ES-I3 (cell line): Measurements from ENCODE around the gene DRD4.

Experiments
- H3K36me3 ChIP-seq: 2 replicates; pipeline ENCODE4 v1.6.1; 2013; ENCODE audit warnings: mild to moderate bottlenecking, low read length, control low read depth, moderate library complexity; ENCODE audit not compliant: insufficient read depth
- H3K4me1 ChIP-seq: 2 replicates; pipeline ENCODE4 v1.6.1; 2013; ENCODE audit warnings: mild to moderate bottlenecking, control low read depth, low read length; ENCODE audit not compliant: insufficient read depth
- H3K9ac ChIP-seq: 2 replicates; pipeline ENCODE4 v1.6.1; 2013; ENCODE audit warnings: low read depth, mild to moderate bottlenecking, low read length, moderate library complexity
- H3K9me3 ChIP-seq: 2 replicates; pipeline ENCODE4 v1.6.1; 2013; ENCODE audit warnings: mild to moderate bottlenecking, low read length, moderate library complexity; ENCODE audit not compliant: control insufficient read depth, insufficient read depth

Gene DRD4

GRCh38 chr11:656866-657265 lies 19.8 kb downstream of the DRD4 start:
- H3K9me3 ChIP-seq: no peaks in the 10 kb centered on the region
- no peaks in the 10 kb centered on the region for H3K36me3 ChIP-seq
- H3K4me1 ChIP-seq: no peaks in the 10 kb centered on the region
- no peak overlapping the region for H3K9ac ChIP-seq

- H3K36me3 ChIP-seq: no peaks in the 10 kb centered on the region
Observed at GRCh38 chr11:657691-658126, 20.6 kb downstream of the DRD4 start.

GRCh38 chr11:659532-660085 lies 22.5 kb downstream of the DRD4 start:
- Histone ChIP-seq H3K36me3 (no peaks in the 10 kb centered on the region), H3K9me3 (no peaks in the 10 kb centered on the region), H3K4me1 (no peaks in the 10 kb centered on the region), H3K9ac (no peak overlapping the region)

More at GRCh38 chr11:657691-658126, 20.6 kb downstream of the DRD4 start:
- H3K9ac ChIP-seq: no peak overlapping the region
- H3K9me3 ChIP-seq: no peaks in the 10 kb centered on the region
- H3K4me1 ChIP-seq: no peaks in the 10 kb centered on the region

- no peaks in the 10 kb centered on the region for H3K36me3 ChIP-seq
- H3K9ac ChIP-seq: no peak overlapping the region
- H3K9me3 ChIP-seq: no peaks in the 10 kb centered on the region
- H3K4me1 ChIP-seq: no peaks in the 10 kb centered on the region
Observed at GRCh38 chr11:660281-660680, 23.2 kb downstream of the DRD4 start.

- Histone ChIP-seq H3K9ac (no peak overlapping the region), H3K9me3 (no peaks in the 10 kb centered on the region), H3K4me1 (no peaks in the 10 kb centered on the region), H3K36me3 (no peaks in the 10 kb centered on the region)
Observed at GRCh38 chr11:660681-661444, 23.8 kb downstream of the DRD4 start.

- no peaks in the 10 kb centered on the region for H3K9me3 ChIP-seq
- H3K36me3 ChIP-seq: no peaks in the 10 kb centered on the region
- no peaks in the 10 kb centered on the region for H3K4me1 ChIP-seq
- H3K9ac ChIP-seq: no peak overlapping the region
Observed at GRCh38 chr11:662689-663274, 25.7 kb downstream of the DRD4 start.

- H3K9ac ChIP-seq: no peak overlapping the region
- no peaks in the 10 kb centered on the region for H3K4me1 ChIP-seq
- no peaks in the 10 kb centered on the region for H3K36me3 ChIP-seq
- H3K9me3 ChIP-seq: no peaks in the 10 kb centered on the region
Observed at GRCh38 chr11:665062-665703, 28.1 kb downstream of the DRD4 start.

- no peaks in the 10 kb centered on the region for H3K4me1 ChIP-seq
- no peaks in the 10 kb centered on the region for H3K36me3 ChIP-seq
- no peaks in the 10 kb centered on the region for H3K9me3 ChIP-seq
- H3K9ac ChIP-seq: no peak overlapping the region
Observed at GRCh38 chr11:665704-666281, 28.7 kb downstream of the DRD4 start.

- Histone ChIP-seq H3K4me1 (no peaks in the 10 kb centered on the region), H3K9ac (no peak overlapping the region), H3K9me3 (no peaks in the 10 kb centered on the region), H3K36me3 (peaks cover 12% of the 10 kb centered on the region; the same call in 1 of the 2 replicates)
Observed at GRCh38 chr11:673866-674265, 36.8 kb downstream of the DRD4 start.

GRCh38 chr11:674406-674805 lies 37.3 kb downstream of the DRD4 start:
- Histone ChIP-seq H3K9me3 (no peaks in the 10 kb centered on the region), H3K4me1 (no peaks in the 10 kb centered on the region), H3K36me3 (peaks cover 15% of the 10 kb centered on the region; the same call in 1 of the 2 replicates), H3K9ac (no peak overlapping the region)

GRCh38 chr11:678297-678696 lies 41.2 kb downstream of the DRD4 start:
- no peaks in the 10 kb centered on the region for H3K9me3 ChIP-seq
- H3K36me3 ChIP-seq: peaks cover 31% of the 10 kb centered on the region
- no peaks in the 10 kb centered on the region for H3K4me1 ChIP-seq
- H3K9ac ChIP-seq: no peak overlapping the region

GRCh38 chr11:679271-680207 lies 42.5 kb downstream of the DRD4 start:
- H3K36me3 ChIP-seq: peaks cover 34% of the 10 kb centered on the region
- no peaks in the 10 kb centered on the region for H3K4me1 ChIP-seq
- H3K9me3 ChIP-seq: no peaks in the 10 kb centered on the region
- no peak overlapping the region for H3K9ac ChIP-seq

GRCh38 chr11:680476-680875 lies 43.4 kb downstream of the DRD4 start:
- peaks cover 37% of the 10 kb centered on the region for H3K36me3 ChIP-seq

More at GRCh38 chr11:680476-680875, 43.4 kb downstream of the DRD4 start:
- no peaks in the 10 kb centered on the region for H3K9me3 ChIP-seq
- no peak overlapping the region for H3K9ac ChIP-seq
- no peaks in the 10 kb centered on the region for H3K4me1 ChIP-seq
